Measurements from ENCODE around the gene TSHZ2.

GRCh38 chr20:53463101-53463972 lies 491.2 kb downstream of the TSHZ2 start:
- TF ChIP-seq ZNF274 (IDR thresholded peaks at IDR 0.05; ENCODE audit: low read depth, low read length) (no peak), YY1 (IDR thresholded peaks at IDR 0.05; ENCODE audit: insufficient read depth, insufficient read length) (no peak)

Data from NT2/D1 (cell line).